ENCODE results near the gene DGCR8. TPM values are rescaled to one million over a fixed set of nuclear protein-coding genes. Genes with fewer than 3 reads are reported as not detected.

Gene DGCR8
- polyA plus RNA-seq, 3 donors, result 10.1 to 15.6 (median 12.9) TPM

DNA sequence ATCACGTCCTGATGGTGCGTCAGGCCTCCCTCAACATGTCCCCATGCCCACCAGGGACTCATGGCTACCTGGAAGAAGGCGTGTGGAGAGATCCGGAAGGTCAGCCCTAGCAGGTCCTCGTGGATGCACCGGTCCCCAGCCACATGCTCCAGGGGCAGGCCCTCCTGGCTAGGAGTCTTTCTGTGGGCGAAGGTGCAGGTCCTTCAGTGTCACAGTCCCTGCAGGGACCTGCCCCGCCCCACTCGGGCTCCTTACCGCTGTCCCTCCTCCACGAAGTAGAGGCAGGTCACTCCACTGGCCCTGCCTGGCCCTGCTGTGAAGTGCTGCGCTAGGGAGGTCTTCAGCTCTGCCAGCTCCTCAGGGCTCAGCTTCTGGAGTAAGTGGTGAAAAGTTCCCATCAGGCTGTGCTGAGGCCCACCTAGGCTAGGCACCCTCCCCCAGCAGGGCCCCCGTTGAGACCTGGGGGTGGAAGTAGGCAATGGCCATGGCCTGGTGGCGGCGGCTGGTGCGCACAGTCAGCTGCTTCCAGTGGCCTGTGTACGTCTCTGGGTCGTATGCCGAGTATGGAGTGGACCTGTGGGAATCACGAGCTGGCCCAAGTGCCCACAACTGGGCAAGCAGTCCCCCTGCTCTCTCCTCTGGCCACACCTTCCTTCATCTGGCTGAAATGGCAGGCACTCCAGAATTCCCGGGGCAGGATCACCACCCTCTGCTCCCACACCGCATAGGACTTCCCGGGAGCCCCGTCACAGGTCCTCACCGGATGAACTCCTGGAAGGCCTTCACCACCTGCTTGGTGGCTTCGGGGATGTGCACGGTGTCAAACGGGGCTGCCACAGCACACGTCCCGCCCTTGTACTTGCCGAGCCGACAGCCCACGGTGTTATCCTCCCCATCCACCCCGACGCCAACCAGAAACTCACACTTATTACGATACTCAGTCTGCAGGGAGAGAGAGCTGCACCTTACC lies 34.8 kb downstream of the DGCR8 start:
- H3K27ac ChIP-seq (ENCODE audit: low read depth, low read length), result no peak overlapping the region
- 89 to 90% (median 89%) methylated on average over 36 of the region's 36 CpGs for WGBS, 3 donors

DNA sequence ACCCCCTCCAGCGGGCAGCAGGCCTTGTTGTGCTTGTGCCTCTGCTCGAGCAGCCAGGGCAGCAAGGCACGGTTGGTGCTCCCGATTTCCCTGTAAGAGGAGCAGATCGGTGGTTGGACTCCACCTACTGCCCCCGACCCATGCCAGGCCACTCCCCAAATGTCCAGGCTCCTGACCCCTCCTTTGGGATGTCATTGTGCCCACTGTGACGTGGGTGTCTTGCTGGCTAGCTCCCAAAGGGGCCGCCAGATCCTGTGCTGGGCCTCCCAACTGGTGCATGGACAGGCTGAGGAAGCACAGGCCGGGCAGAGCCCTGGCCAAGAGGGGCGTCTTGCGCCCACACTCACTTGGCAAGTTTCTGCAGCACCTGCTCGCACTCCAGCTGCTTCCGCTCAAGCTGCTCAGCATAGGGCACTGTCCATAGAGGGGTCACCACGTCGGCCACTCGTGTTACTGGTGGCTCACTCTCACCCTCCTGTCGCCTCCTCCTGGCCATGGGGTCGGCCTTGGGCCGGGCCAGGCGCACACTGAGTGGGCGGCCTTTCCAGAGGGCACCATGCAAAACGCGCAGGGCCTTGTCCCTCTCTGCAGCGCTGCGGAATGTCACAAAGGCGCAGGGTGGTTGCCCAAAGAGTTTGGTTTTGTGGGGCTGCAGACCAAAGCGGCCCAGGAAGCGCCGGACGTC lies 35.8 kb downstream of the DGCR8 start, which contains the start of gene RANBP1:
Gene RANBP1, plus strand, starts transcription at position 414 of the 685 bp plus-strand sequence. Its CDS starts 81 bp downstream, at position 495.
- 52 to 74% (median 73%) methylated on average over 30 of the region's 30 CpGs for whole genome bisulfite sequencing, 3 donors
- peak within 1 kb of the TSS; percentile 40 for H3K27ac ChIP-seq (ENCODE audit: low read depth, low read length)

DNA sequence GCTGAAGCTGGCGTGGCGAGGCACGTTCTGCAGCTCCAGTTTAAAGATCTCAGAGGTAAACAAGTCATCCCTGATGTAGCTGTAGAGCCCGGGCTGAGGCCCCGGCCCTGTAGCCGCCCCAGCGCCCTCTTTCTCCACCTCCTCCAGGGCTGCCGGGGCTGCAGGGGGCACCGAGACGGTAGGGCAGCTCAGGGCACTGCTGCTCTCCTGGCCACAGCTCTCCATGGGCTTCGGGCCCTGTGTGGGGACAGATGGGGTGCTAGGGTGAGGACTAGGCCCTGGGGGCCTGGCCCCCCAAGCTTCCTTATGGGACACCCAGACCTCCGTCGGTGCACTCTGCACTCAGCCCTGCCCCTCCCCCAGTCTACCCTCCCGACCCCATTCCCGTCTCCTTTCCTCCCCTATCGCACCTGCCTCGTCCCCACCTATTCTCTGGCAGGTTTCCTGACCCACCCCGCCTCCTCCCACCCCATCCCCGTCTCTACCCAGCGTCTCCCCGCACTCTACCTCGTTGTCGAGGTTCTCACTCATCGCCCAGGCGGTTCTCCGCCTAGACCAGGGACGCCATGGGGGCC lies 36.4 kb downstream of the DGCR8 start:
- H3K27ac ChIP-seq (ENCODE audit: low read depth, low read length), result peak overlapping the region; percentile 40
- WGBS, 3 donors, result 6 to 9% (median 8%) methylated on average over 27 of the region's 27 CpGs

DNA sequence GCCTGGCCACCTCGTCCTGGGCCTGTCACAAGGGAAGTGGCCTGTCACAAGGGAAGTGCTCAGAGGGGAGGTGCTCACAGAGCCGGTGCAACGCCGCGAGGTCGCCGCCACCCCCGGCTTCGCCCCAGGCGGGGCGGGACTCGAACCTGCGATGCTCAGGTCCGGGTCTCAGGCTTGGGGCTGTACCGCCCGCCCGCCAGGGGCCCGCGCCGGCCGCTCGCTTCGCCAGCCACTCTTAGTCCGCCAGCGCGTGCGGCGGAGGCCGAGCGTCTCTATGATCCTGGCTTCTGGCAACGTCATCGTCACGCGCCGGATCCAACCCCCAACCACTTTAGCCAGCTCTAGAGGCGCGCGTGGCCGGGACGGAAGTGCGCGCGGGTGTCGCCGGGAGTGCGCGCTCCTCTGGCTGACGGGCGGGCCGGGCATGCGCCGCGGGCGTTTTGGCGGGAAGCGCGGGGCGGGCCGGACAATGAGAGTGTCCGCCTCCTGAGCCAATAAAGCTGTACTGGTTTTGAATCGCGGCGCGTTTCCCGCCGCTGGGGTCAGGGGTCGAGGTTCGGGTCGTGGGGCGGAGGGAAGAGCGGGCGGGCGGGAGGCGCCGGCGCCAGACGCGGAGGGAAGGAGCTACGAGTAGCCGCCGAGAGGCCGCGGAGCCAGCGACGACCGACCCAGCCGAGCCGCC lies 37.1 kb downstream of the DGCR8 start, which contains the start of gene TRMT2A:
Gene TRMT2A, minus strand, starts transcription at position 276 of the 682 bp plus-strand sequence. CDS start 320 bp downstream, outside the sequence.
- H3K27ac ChIP-seq (ENCODE audit: low read depth, low read length), result peak within 1 kb of the TSS; percentile 40
- 0% methylated on average over 68 to 88 of the region's 88 CpGs for WGBS, 3 donors

- no peak overlapping the region for H3K27ac ChIP-seq (ENCODE audit: low read depth, low read length)
- WGBS, 3 donors, result 0 to 1% (median 0%) methylated on average over 32 to 66 of the region's 66 CpGs
These were observed 37.7 kb downstream of the DGCR8 start for GRCh38 chr22:20117633-20118299.

- no peak overlapping the region for H3K27ac ChIP-seq (ENCODE audit: low read depth, low read length)
- 12 to 22% (median 22%) methylated on average over 8 of the region's 8 CpGs for WGBS, 3 donors
These were observed 38.4 kb downstream of the DGCR8 start for GRCh38 chr22:20118300-20119020.

DNA sequence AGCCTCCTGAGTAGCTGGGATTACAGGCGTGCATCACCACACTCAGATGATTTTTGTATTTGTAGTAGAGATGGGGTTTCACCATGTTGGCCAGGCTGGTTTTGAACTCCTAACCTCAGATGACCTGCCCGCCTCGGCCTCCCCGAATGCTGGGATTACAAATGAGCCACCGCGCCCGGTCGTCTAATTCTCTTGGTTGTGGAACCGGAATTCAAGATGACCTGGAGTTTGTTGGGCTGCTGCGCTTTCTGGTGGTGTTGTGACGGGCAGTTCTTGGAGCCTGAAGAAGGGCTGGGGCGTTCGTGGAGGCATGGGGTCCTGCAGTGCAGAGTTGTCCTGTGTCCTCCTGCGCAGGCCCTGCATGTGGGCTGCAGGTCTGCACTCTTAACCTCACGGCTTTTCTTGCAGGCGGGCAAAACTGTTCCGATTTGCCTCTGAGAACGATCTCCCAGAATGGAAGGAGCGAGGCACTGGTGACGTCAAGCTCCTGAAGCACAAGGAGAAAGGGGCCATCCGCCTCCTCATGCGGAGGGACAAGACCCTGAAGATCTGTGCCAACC lies 41.9 kb downstream of the DGCR8 start:
- WGBS, 3 donors, result 94 to 96% (median 95%) methylated on average over 22 of the region's 22 CpGs
- H3K27ac ChIP-seq (ENCODE audit: low read depth, low read length), result no peak overlapping the region

DNA sequence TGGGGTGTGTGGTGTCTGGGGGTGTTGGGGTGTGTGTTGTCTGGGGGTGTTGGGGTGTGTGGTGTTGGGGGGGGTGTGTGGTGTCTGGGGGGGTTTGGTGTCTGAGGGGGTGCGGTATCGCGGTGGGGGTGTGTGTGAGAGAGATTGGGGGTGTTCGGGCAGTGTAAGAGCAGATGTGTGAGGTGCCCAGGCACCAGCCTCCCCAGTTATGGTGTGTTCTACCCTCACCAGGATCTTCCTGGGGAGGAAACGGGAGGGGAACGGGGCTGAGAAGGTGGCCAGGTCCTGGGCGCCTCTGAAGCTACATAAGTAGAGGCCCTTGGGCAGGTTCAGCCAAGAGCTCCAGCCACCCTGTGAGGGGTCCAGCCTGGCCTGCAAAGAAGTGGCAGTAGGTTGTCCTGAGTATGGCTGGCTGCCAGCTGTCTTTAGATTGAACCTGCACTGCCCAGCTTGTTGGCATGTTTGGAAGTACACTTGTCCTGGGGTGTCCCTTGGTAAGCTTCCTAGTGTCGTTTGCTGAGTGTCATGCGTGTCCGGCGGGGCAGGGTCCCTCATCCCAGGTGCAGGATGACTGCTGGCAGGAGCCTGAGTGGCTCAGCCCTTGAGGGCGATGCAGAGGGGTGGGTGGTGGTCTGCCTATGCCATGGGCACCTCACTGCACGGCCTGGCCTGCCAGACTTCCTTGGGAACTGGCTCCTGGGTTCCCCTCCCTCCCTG lies 43.5 kb downstream of the DGCR8 start:
- WGBS, 3 donors, result 93 to 97% (median 95%) methylated on average over 13 of the region's 13 CpGs
- no peak overlapping the region for H3K27ac ChIP-seq (ENCODE audit: low read depth, low read length)

DNA sequence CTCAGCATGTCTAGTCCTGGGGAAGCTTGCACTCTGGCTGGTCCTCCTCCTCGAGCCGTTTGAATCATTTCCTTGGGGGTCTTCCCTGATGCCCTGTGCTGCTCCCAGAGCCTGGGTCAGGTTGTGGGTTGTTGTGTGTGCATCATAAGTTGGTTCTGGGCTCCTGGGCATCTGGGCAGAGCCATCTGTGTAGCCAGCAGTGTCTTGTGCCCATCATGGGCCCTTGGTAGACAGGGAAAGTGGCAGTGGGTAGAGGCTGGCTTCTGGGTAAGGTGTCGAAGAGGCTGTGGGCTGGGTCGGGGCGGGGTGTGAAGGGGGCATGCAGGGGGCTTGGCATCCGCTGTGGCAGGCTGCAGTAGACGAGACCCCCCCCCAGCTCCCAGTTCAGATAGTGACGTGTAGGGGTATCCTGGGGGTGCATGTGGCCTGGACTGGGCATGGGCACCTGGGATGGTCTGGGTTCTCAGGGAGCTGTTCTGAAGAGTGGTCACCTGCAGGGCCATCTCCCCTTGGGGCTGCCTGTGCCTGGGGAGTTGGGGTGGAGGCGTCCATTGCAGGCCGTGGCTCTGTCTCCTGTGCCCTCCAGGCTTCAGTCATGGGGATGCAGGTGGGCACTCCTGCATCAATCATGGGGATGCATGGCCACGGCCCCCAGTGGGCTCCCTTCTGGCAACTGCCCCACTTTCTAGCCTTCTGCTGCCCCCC lies 44.2 kb downstream of the DGCR8 start:
- no peak overlapping the region for H3K27ac ChIP-seq (ENCODE audit: low read depth, low read length)
- WGBS, 3 donors, result 89 to 93% (median 93%) methylated on average over 11 of the region's 11 CpGs

DNA sequence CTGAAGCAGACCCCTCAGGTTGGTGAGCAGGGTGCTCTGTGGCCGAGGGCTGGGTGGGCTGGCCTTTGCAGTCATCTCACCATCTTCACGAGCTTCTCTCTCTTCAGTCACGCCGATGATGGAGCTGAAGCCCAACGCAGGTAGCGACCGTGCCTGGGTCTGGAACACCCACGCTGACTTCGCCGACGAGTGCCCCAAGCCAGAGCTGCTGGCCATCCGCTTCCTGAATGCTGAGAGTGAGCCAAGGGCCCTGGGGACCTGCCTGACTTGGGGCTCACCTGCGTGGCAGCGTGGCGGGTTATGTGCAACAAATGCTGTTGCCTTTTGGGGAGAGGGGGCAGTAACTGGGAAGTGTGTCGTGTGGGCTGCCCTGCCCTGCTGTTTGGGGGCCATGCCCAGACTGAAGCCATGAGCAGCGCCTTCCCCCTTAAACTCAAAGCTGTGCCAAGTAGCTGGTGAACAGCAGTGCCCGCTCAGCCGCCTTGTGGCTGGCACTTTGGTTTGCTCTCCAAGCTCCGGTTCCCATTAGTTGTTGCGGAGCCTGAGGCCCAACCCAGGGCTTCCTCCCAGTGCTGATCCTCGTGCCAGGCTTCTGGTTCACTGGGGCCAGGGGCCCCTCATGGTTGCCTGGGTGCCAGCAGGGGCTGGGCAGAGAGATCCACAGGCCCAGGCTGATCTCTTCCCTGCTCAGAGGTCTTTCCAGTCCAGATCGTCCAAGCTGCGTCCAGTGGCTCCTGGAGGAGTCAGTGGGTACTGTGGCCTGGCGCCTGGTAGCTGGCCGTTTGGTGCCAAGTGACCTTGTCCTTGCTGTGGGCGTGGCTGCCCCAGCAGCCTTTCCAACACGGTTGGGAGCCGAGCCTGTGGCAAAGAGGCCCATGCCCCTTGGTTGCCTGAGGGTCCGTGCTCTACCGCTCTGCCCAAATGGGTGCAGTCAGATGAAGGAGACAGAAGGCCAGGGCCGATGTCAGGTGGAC lies 45.4 kb downstream of the DGCR8 start:
- no peak overlapping the region for H3K27ac ChIP-seq (ENCODE audit: low read depth, low read length)
- WGBS, 3 donors, result 81 to 92% (median 88%) methylated on average over 32 of the region's 32 CpGs

GRCh38 chr22:20126284-20127029 lies 46.4 kb downstream of the DGCR8 start:
- H3K27ac ChIP-seq (ENCODE audit: low read depth, low read length), result no peak overlapping the region
- 83 to 85% (median 84%) methylated on average over 19 of the region's 19 CpGs for WGBS, 3 donors

DNA sequence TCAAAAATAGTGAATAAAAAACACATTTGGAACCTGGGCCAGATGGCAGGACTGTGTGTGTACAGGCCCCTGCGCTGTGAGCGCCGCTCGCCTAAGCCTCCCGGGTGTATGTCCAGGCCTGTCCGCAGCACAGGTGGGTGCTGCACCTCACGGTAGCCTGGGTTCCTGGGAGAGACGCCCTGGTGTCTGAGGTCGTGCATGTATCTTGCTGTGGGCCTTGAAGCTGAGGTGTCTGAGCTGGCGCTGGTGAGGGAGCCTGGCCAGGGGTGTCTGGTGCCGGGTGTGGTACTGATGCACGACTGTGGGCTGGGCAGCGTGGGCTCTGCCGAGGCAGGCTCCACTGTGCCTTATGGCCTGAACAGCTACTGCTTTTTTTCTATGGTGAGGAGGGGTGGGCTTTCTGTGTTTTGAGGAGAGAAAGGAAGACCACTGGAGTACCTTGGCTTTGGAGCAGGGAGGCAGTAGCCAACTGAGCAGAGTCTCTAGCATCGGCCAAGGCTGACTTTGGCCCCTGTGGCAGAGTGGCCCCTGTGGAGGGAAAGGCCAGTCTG lies 47.4 kb downstream of the DGCR8 start:
- no peak overlapping the region for H3K27ac ChIP-seq (ENCODE audit: low read depth, low read length)
- 88 to 94% (median 92%) methylated on average over 15 of the region's 15 CpGs for WGBS, 3 donors

DNA sequence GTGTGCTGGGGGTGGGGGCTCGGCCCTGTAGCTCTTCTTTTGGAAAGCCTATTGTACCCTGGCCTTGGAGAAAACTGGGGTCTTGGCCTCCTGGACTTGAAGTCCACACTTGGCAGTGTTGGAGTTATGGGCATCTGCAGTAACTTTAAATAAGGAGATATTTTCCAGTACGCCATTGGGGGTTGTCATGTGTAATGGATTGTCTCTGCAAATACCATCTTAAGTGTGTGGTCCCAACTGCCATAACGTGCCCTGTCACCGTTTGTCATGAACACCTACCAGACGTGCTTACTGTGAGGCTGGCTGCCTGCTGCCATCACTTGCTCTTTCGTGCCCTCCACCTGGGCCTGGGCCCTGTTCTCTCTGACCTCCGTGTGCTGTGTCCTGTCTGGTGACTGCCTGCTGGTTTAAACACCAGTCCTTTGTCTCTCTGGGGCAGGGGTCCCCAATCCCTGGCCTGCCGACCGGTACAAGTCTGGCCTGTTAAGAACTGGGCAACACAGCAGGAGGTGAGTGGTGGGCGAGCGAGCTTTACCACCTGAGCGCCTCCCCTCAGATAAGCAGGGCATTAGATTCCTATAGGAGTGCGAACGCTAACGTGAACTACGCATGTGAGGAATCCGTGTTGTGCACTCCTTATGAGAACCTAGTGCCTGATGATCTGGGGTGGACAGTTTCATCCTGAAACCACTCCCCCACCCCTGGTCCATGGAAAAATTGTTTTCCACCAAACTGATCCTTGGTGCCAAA lies 48.0 kb downstream of the DGCR8 start:
- 77 to 82% (median 81%) methylated on average over 17 of the region's 17 CpGs for WGBS, 3 donors
- no peak overlapping the region for H3K27ac ChIP-seq (ENCODE audit: low read depth, low read length)

Data from adipose tissue (tissue), 3 donors.